Central memory CD4-positive, alpha-beta T cell (primary cell): ENCODE data around the gene CAPS.

Source experiments
- DNase-seq: peaks from one replicate; pipeline ENCODE4 v3.0.0; 2022

CAPS gene

GRCh38 chr19:5892772-5893275 lies 21.2 kb upstream of the CAPS start:
- DNase-seq: no peak

DNA sequence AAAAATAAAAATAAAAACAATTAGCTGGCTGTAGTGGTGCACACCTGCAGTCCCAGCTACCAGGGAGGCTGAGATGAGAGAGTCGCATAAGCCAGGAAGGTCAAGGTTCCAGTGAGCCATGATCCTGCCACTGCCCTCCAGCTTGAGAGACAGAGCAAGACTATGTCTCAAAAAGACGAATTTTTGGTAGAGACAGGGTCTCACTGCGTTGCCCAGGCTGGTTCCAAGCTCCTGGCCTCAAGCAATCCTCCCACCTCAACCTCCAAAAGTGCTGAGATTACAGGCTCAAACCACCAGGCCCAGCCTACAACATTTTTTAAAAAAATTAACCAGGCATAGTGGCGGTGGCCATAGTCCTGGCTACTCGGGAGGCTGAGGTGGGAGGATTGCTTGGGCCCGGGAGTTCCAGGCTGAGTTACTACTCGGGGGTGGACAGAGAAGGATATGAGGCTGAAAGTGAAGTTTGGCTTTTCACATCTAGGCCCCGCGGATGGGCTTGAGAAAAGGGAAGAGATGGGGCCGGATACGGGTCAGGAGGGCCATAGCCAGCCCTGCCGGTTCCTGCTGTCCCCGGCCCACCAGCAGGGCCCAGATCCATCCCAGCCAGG lies 20.7 kb upstream of the CAPS start:
- DNase-seq: no peak

DNA sequence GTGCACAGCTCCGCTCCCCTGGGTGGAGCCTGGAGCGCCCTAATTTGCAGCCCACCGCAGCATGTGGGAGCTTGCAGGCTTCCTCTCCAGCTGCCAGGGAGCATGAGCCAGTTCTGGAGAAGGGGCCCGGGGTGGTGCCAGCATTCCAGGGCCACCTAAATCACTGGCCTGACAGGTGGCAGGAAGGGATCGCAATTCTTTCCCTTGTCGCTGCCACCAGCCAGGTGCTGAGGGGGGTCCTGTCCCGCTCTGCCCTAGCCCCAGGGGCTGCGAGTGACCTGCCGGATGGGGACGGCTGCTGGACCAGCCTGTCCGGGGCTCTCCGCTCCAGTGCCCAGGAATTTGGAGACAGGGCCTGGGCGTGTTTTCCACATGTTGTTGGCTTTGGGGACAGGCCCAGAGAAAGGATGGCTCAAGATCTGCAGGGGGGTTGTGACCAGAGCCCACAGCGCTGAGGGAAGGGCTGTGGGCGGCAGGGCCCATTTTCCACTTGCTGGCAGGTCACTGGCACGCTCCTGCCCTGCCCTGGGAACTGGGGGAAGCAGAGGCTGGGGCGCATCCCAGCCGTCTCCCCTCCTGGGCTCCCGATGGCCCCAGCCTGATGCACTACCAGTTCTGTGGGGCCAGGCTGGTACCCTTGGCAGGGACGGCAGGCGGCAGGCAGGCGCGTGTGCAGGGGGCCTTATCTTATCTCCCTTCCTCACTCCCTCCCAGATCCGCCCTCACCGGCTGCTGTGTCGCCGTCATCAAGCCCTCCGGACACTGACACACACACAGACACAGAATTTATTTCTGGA lies 19.9 kb upstream of the CAPS start:
- DNase-seq: no peak

- DNase-seq: no peak
Measured at GRCh38 chr19:5894704-5895349, 19.2 kb upstream of the CAPS start.

DNA sequence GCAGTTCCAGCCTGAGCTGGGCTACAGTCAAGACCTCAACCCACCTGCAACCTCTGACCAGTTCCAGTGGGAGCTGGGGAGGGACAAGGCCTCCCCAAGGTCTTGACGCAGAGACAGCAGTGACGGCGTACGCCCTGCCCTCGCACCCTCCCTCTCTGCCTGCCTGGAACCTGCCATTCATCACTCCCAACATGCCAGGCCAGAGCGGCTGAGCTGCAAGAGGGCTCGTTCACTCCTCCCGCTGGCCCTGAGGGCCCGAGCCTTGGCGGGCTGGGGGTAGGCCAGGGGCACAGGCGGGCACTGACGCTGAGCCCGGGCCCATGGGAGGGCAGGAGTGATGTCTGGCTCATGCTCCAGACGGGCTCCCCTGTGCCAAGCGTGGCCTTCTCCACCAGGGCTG lies 18.6 kb upstream of the CAPS start:
- no peak for DNase-seq

GRCh38 chr19:5895890-5896289 lies 18.2 kb upstream of the CAPS start:
- DNase-seq: no peak

- no peak for DNase-seq
Measured at GRCh38 chr19:5896365-5897076, 17.5 kb upstream of the CAPS start.

DNA sequence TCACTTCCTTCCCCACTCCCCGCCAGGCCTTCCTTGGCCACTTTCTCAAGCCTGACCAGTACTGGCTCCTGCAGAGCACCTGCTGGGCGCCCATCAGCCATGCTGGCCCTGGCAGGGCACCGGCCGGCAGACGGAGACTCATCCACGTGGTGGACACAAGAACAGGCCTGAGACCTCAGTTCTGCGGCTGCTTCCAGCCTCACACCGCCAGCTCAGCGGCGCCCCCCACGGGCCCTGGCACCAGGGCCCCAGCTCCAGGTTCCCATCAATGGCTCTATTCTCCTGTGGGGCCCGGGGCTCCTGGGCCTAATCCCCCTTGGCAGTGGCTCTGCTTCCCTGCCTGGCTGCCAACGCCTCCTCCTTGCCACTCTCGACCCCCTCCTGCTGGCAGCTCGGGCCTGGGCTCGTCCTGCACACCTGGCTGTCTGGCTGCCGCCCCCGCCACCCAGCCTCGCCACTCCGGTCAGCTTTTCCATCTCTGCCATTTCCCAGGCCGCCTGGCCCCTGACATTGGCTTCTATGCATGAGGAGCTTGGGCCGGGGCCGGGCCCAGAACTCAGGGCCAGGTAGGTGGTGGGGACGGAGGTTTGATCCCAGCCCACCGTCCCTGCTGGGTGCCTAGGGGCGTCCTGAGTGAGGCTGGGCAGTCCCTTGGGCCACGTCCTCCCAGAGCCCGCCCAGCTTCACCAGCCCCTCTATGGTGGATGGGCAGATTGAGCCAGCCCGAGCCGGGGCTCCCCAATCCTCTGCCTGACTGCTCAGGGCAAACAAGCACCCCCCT lies 16.7 kb upstream of the CAPS start:
- no peak for DNase-seq

GRCh38 chr19:5899728-5900526 lies 14.1 kb upstream of the CAPS start:
- no peak for DNase-seq

DNA sequence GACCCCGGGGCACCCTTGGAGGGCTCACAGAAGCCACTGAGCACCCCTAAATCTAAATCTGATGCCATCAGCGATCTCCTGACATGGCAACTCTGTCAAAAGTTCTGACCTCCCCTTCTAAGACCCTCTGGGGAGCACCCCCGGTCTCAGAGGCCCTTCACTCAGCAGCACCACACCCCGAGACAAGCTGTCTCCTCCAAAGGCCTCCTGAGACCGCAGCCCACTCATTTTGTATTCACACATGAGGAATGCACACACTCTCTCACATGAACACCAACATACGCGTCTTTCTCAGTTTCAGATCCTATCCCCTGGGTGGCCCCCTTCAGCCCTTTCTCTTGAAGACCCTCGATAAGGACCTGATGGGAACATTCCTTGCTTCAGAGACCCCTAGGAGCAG lies 13.1 kb upstream of the CAPS start:
- no peak for DNase-seq

DNA sequence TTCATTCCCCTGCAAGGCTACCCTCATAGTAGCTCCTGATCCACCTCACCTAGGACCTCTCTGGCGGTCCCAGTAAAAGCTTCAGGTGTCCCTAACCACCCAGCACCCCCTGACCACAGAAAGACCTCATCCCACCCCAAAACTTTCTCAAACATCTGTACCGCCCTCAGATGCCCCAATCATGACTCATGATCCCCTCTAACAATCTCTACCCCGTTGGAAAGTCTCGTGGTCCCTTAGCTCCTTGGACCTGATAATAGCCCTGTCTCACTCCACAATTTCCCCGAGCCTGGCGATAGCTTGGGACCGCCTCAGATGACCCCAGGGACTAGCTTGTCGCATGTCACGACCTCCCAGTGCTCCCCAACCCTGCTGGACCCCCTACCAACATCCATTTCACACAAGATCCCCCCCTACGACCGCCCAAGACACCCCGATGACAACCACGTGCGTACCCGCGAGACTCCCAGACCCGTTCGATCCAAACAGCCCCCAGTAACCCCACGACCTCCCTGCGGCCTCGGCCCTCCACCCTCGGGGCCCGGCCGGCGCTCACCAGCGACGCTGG lies 10.9 kb upstream of the CAPS start:
- DNase-seq: no peak

GRCh38 chr19:5903624-5904351 lies 10.3 kb upstream of the CAPS start, which contains the start of gene NDUFA11:
Gene NDUFA11 (minus strand): TSS chr19:5903790. CDS start chr19:5903708, 82 bp downstream.
- peak; percentile 96 for DNase-seq

- peak; percentile 100 for DNase-seq
Measured at GRCh38 chr19:5904352-5905113, 9.5 kb upstream of the CAPS start, which contains the start of gene VMAC. Gene VMAC (plus strand): TSS chr19:5904872. CDS start chr19:5904891, 19 bp downstream.

DNA sequence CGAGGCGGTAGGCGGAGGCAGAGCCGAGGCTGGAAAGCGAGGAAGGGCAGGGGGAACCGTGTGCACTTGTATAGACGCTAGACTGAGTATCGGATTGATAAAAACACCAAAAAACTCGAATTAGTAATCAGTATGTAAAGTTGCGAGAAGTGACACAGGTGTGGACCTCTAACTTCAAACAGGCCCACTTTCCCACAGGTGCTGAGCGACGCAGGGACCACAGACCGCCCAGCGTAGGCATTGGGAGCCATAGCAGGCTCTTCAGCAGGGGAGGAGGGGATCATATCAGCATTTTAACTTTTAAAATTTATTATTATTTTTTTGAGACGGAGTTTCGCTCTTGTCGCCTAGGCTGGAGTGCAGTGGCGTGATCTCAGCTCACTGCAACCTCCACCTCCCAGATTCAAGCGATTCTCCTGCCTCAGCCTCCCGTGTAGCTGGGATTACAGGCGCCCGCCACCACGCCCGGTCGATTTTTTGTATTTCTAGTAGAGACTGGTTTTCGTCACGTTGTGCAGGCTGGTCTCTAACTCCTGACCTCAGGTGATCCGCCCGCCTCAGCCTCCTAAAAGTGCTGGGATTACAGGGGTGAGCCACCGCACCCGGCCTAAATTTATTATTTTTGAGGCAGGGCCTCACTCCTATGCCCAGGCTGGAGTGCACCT lies 8.8 kb upstream of the CAPS start:
- no peak for DNase-seq

- DNase-seq: no peak
Measured at GRCh38 chr19:5907241-5907640, 6.8 kb upstream of the CAPS start.

DNA sequence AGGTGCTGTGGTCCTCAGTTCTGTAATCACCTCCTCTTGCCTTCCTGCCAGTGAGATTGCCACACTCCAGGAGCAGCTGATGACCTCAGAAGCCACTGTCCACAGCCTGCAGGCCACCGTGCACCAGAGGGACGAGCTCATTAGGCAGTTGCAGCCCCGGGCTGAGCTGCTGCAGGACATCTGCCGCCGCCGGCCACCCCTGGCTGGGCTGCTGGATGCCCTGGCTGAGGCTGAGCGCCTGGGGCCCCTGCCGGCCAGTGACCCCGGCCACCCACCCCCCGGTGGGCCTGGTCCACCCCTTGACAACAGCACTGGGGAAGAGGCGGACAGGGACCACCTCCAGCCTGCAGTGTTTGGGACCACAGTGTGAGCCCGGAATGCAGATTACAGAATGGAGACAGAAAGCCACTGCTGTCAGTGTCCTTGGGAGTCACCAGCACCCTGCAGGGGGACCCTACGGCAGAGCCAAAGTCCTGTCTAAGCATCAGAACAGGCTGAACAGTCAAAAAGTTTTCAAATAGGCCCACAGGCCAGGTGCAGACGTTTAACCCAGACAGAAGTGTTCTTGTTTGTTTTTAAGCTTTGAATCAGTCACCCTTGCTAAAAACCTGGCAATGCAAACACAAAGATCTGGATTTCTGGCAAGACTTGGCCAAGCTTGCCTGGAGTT lies 5.1 kb upstream of the CAPS start:
- no peak for DNase-seq

DNA sequence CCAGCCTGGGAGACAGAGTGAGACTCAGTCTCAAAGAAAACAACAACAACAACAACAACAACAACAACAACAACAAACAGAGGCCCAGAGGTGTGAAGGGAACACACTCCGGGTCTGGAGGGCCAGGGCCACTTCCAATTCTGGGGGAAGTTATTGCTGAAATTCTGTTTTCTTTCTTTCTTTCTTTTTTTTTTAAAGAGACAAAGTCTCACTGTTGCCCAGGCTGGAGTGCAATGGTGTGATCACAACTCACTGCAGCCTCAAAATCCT lies 3.5 kb upstream of the CAPS start:
- DNase-seq: no peak

DNA sequence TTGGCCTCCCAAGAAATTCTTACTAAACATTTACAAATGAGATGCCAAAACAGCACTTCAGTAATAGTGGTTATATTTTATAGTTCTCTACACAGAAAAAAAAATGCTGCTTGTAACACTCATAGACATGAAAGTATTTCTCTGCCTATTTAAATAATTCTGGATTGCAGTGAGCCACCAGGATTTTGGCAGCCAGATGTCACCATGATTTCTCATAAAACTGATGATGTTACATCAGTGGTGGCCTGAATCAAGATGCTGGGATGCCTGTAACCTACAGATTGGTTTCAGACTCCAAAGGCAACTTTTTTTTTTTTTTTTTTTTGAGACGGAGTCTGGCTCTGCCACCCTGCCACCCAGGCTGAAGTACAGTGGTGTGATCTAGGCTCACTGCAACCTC lies 2.7 kb upstream of the CAPS start:
- DNase-seq: no peak

GRCh38 chr19:5914358-5914774 lies 312 bp downstream of the CAPS start:
- no peak for DNase-seq
